Neuron (in vitro differentiated cells): ENCODE data around the gene CEACAM18.

Experiments used
- H2AFZ ChIP-seq: one replicate; pipeline ENCODE4 v1.6.1; 2013; ENCODE audit warnings: low read depth, mild to moderate bottlenecking, inconsistent platforms, low read length, moderate library complexity
- H3K27me3 ChIP-seq: one replicate; pipeline ENCODE4 v1.6.1; 2013; ENCODE audit warnings: low read length; ENCODE audit not compliant: insufficient read depth
- H3K36me3 ChIP-seq: one replicate; pipeline ENCODE4 v1.6.1; 2013; ENCODE audit warnings: low read length; ENCODE audit not compliant: insufficient read depth
- H3K4me1 ChIP-seq: one replicate; pipeline ENCODE4 v1.6.1; 2013; ENCODE audit warnings: low read length; ENCODE audit not compliant: insufficient read depth
- H3K4me3 ChIP-seq: 2 replicates; pipeline ENCODE4 v1.5.1; 2013; ENCODE audit warnings: mild to moderate bottlenecking, low read length, moderate library complexity
- H3K9me3 ChIP-seq: one replicate; pipeline ENCODE4 v1.6.1; 2013; ENCODE audit warnings: low read length

The CEACAM18 gene

GRCh38 chr19:51508059-51508733, 29.9 kb downstream of the CEACAM18 start:
- no peak overlapping the region for H3K4me3 ChIP-seq
- no peak overlapping the region for H2AFZ ChIP-seq
- H3K4me1 ChIP-seq = no peaks in the 10 kb centered on the region
- peaks cover 16% of the 10 kb centered on the region for H3K27me3 ChIP-seq
- H3K36me3 ChIP-seq = no peaks in the 10 kb centered on the region
- no peaks in the 10 kb centered on the region for H3K9me3 ChIP-seq

- no peaks in the 10 kb centered on the region for H3K4me1 ChIP-seq
- H2AFZ ChIP-seq = no peak overlapping the region
- peaks cover 12% of the 10 kb centered on the region for H3K27me3 ChIP-seq
Observed at GRCh38 chr19:51509823-51510660, 31.7 kb downstream of the CEACAM18 start.

DNA sequence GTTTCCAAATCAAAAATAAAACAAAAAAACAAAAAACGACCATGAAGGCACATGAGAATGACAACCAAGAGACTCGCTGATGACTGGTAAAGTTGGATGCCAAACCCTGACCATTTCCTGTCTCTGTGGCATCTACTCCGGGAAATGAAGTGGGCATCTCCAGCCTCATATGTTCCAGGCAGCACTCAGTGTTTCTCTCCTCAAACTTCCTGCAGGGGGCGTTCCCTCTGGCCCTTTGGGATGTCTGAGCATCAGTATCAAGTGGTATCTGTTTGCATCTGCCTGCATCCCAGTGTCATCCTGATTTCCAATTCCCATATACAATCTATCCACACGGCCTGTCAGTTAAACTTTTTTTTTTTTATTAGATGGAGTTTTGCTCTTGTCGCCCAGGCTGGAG, 33.0 kb downstream of the CEACAM18 start:
- Histone ChIP-seq H3K9me3 (no peaks in the 10 kb centered on the region), H3K4me1 (no peaks in the 10 kb centered on the region), H3K36me3 (no peaks in the 10 kb centered on the region), H2AFZ (no peak overlapping the region), H3K27me3 (peaks cover 6% of the 10 kb centered on the region), H3K4me3 (no peak overlapping the region)

More at GRCh38 chr19:51509823-51510660, 31.7 kb downstream of the CEACAM18 start:
- Histone ChIP-seq H3K4me3 (no peak overlapping the region), H3K9me3 (no peaks in the 10 kb centered on the region), H3K36me3 (no peaks in the 10 kb centered on the region)

DNA sequence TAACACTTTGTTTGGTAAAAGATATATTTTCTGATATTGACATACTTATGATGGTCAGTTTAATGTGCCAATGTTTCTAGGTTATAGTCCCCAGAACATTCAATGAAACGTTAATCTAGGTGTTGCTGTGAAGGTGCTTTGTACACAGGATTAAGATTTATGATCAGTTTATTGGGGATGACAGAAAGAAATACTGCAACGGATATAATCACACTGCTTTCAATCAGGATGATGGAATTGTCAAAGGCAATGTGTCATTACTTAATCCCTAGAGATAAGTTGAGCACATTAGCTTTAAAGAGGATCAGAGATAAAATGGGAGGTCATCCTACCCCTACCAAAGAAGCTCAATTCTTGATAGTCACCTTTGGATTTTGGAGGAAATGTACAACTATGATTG, 35.6 kb downstream of the CEACAM18 start:
- Histone ChIP-seq H2AFZ (no peak overlapping the region), H3K27me3 (peaks cover 6% of the 10 kb centered on the region), H3K9me3 (no peaks in the 10 kb centered on the region), H3K4me3 (no peak overlapping the region), H3K36me3 (no peaks in the 10 kb centered on the region), H3K4me1 (no peaks in the 10 kb centered on the region)

GRCh38 chr19:51514866-51515481, 36.6 kb downstream of the CEACAM18 start:
- Histone ChIP-seq H3K36me3 (no peaks in the 10 kb centered on the region), H3K27me3 (peaks cover 4% of the 10 kb centered on the region), H2AFZ (no peak overlapping the region), H3K4me1 (no peaks in the 10 kb centered on the region), H3K4me3 (no peak overlapping the region), H3K9me3 (no peaks in the 10 kb centered on the region)

- Histone ChIP-seq H3K36me3 (no peaks in the 10 kb centered on the region), H3K4me1 (no peaks in the 10 kb centered on the region), H3K27me3 (no peaks in the 10 kb centered on the region), H2AFZ (no peak overlapping the region), H3K4me3 (no peak overlapping the region), H3K9me3 (no peaks in the 10 kb centered on the region)
Observed at GRCh38 chr19:51520728-51521127, 42.4 kb downstream of the CEACAM18 start.

GRCh38 chr19:51521357-51521756, 43.0 kb downstream of the CEACAM18 start:
- Histone ChIP-seq H2AFZ (no peak overlapping the region), H3K4me1 (no peaks in the 10 kb centered on the region), H3K36me3 (no peaks in the 10 kb centered on the region), H3K27me3 (no peaks in the 10 kb centered on the region), H3K4me3 (no peak overlapping the region), H3K9me3 (no peaks in the 10 kb centered on the region)

DNA sequence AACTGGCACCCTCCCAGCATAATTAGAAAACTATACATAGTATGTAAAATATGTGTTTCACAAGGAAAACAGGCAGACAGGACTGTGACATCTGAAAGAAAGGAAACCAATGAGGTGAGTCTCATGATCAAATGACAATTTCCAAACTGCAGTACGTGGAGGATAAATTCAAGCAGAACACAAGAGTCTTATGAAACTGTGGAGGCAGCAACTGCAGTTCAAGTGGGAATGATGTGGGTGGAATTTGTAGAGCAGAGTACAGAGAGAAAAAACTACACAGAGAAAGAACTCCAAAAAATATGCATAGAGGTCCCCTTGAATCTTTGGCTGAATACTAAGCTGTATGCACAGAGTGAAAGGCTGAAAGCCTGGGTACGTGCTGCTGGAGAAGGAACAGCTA, 43.4 kb downstream of the CEACAM18 start:
- Histone ChIP-seq H3K4me1 (no peaks in the 10 kb centered on the region), H3K36me3 (no peaks in the 10 kb centered on the region), H3K9me3 (no peaks in the 10 kb centered on the region), H2AFZ (no peak overlapping the region), H3K27me3 (no peaks in the 10 kb centered on the region), H3K4me3 (no peak overlapping the region)

GRCh38 chr19:51524666-51525264, 46.4 kb downstream of the CEACAM18 start:
- no peaks in the 10 kb centered on the region for H3K36me3 ChIP-seq
- H3K27me3 ChIP-seq = peaks cover 8% of the 10 kb centered on the region
- H2AFZ ChIP-seq = no peak overlapping the region
- H3K9me3 ChIP-seq = no peaks in the 10 kb centered on the region
- no peak overlapping the region for H3K4me3 ChIP-seq
- no peaks in the 10 kb centered on the region for H3K4me1 ChIP-seq

DNA sequence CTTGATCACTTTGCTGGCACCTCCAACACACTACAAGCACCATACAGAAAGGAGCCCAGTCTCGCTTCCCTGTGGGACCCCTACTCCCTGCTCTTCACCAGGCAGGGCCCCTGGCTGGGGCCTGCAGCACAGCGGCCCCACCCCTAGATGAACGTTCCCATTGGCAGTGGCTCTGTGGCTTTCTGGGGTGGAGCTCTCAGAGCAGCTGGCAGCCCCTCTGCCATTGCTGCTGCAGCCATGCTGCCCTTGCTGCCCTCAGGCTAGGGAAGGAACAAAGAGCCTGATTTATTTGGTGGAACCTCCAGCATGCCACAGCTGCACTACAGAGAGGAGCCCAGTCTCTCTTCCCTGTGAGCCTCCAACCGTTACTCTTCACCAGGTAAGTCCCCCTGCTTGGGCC, 47.3 kb downstream of the CEACAM18 start:
- Histone ChIP-seq H2AFZ (no peak overlapping the region), H3K9me3 (no peaks in the 10 kb centered on the region), H3K27me3 (peaks cover 11% of the 10 kb centered on the region), H3K4me3 (no peak overlapping the region), H3K36me3 (no peaks in the 10 kb centered on the region), H3K4me1 (no peaks in the 10 kb centered on the region)

DNA sequence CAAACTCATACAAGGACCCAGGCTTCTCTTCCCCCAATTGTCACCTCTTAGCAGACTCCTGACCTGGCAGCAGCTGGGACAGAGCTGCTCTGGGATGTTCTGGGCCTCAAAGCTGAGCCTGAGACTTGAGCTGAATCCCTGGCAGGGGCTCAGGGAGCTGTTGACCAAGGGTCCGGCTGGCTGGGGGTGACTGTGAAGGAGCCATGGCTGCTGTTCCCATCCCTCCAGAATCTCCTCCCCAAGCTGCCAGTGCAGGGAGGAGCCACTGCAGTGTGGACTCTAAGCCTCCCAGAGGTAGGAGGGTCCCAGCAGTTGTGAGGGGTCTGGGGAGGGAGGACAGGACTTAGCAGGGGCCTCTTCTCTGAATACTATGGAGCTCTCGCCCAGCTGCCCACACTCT, 51.0 kb downstream of the CEACAM18 start:
- Histone ChIP-seq H2AFZ (no peak overlapping the region), H3K4me1 (no peaks in the 10 kb centered on the region), H3K27me3 (peaks cover 32% of the 10 kb centered on the region), H3K9me3 (no peaks in the 10 kb centered on the region), H3K4me3 (no peak overlapping the region), H3K36me3 (no peaks in the 10 kb centered on the region)

DNA sequence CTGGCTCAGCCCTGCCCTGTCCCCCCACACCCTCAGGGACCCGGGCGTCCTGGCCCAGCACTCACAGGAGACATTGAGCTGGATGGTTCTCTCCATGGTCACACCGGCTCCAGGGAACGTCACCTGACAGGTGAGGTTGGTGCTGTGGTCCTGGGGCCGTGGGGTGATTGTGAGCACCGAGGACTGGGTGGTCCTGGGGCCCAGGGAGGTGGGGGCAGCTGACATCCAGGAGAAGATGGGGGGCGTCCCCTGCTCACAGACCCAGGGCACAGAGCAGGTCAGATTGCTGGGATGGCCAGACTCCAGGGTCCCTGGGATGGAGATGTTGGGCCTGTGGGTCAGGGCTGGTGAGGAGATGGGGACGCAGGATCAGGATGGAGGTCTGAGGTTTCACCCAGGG, 52.3 kb downstream of the CEACAM18 start:
- Histone ChIP-seq H3K9me3 (no peaks in the 10 kb centered on the region), H3K27me3 (peaks cover 32% of the 10 kb centered on the region), H3K4me3 (no peak overlapping the region), H3K36me3 (no peaks in the 10 kb centered on the region), H3K4me1 (no peaks in the 10 kb centered on the region), H2AFZ (no peak overlapping the region)
